PFSK-1 (cell line): Measurements from ENCODE around the gene STK38L.

ENCODE experiments used
- FOXP2 ChIP-seq: optimal IDR thresholded peaks from 2 replicates; pipeline ENCODE3; 2011; ENCODE audit warnings: borderline replicate concordance, control low read depth, inconsistent platforms; ENCODE audit not compliant: insufficient read depth; ENCODE audit errors: extremely low read length, extremely low read depth
- POLR2AphosphoS5 ChIP-seq: IDR thresholded peaks from 2 replicates; pipeline ENCODE4 v1.6.1; 2012; ENCODE audit warnings: low read depth, mild to moderate bottlenecking, control low read depth, low read length, moderate library complexity
- SIN3A ChIP-seq: IDR thresholded peaks from 2 replicates; pipeline ENCODE4 v1.6.1; 2012; ENCODE audit warnings: mild to moderate bottlenecking, low read length, moderate library complexity, borderline replicate concordance; ENCODE audit not compliant: insufficient read depth
- TAF1 ChIP-seq: IDR thresholded peaks from 2 replicates; pipeline ENCODE4 v1.6.1; 2012; ENCODE audit warnings: low read length, control low read depth, borderline replicate concordance; ENCODE audit not compliant: insufficient read depth
- TF ChIP-seq, protein P1 (sequence below), 2 experiments: IDR thresholded peaks; 2 replicates each; pipeline versions ENCODE4 v1.6.1 to v1.8.0; 2011 to 2012; ENCODE audit warnings: low read depth in 2 of 2, low read length in 2 of 2, control low read depth in 1 of 2, inconsistent platforms in 1 of 2, mild to moderate bottlenecking in 1 of 2, moderate library complexity in 1 of 2; ENCODE audit not compliant: insufficient read depth in 1 of 2

Gene STK38L

DNA sequence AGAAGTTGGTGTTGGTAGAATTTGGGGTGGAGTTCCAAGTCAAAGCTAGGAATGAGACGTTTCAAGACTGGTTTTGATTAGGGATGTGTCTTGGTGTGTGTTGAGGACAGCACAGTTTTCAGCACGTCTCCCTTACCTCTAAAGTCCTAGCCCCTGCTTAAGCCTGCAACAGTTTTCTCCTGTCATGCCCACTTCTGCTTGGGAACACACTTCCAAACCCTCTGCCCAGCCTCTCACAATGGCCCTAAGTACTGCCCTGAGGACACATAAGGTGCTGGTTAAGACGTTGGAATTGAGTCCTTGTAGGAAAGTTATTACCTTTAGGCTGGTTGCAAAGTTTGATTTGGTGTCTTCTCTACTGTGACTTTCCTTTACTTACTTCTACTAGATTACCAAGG is 87.8 kb downstream of the STK38L start:
- no peak for TF ChIP-seq SIN3A
- TF ChIP-seq, protein P1, sequence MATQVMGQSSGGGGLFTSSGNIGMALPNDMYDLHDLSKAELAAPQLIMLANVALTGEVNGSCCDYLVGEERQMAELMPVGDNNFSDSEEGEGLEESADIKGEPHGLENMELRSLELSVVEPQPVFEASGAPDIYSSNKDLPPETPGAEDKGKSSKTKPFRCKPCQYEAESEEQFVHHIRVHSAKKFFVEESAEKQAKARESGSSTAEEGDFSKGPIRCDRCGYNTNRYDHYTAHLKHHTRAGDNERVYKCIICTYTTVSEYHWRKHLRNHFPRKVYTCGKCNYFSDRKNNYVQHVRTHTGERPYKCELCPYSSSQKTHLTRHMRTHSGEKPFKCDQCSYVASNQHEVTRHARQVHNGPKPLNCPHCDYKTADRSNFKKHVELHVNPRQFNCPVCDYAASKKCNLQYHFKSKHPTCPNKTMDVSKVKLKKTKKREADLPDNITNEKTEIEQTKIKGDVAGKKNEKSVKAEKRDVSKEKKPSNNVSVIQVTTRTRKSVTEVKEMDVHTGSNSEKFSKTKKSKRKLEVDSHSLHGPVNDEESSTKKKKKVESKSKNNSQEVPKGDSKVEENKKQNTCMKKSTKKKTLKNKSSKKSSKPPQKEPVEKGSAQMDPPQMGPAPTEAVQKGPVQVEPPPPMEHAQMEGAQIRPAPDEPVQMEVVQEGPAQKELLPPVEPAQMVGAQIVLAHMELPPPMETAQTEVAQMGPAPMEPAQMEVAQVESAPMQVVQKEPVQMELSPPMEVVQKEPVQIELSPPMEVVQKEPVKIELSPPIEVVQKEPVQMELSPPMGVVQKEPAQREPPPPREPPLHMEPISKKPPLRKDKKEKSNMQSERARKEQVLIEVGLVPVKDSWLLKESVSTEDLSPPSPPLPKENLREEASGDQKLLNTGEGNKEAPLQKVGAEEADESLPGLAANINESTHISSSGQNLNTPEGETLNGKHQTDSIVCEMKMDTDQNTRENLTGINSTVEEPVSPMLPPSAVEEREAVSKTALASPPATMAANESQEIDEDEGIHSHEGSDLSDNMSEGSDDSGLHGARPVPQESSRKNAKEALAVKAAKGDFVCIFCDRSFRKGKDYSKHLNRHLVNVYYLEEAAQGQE (IDR thresholded peaks at IDR 0.05; ENCODE audit: insufficient read depth in 1 of 2, low read depth in 2 of 2, low read length in 2 of 2), result no peak
- TF ChIP-seq POLR2AphosphoS5, result no peak
- no peak for TF ChIP-seq TAF1
- no peak for TF ChIP-seq FOXP2

DNA sequence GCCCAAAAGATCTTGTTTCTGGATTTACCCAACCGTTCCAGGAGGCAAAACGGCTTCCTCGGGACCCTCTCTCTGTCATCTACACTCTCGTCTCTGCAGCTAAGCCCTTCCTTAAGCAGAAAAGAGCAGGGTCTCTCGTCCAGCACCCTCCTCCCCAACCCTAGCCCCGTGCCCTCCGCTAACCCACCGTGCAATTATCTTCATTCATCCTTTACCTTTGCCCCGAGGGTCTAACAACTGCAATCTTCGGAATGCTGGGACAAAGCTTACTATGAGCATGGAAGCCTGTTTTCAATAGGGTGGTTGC is 88.3 kb downstream of the STK38L start:
- no peak for TF ChIP-seq SIN3A
- no peak for TF ChIP-seq POLR2AphosphoS5
- TF ChIP-seq, protein P1 (IDR thresholded peaks at IDR 0.05; ENCODE audit: insufficient read depth in 1 of 2, low read depth in 2 of 2, low read length in 2 of 2), result no peak
- no peak for TF ChIP-seq TAF1
- no peak for TF ChIP-seq FOXP2

DNA sequence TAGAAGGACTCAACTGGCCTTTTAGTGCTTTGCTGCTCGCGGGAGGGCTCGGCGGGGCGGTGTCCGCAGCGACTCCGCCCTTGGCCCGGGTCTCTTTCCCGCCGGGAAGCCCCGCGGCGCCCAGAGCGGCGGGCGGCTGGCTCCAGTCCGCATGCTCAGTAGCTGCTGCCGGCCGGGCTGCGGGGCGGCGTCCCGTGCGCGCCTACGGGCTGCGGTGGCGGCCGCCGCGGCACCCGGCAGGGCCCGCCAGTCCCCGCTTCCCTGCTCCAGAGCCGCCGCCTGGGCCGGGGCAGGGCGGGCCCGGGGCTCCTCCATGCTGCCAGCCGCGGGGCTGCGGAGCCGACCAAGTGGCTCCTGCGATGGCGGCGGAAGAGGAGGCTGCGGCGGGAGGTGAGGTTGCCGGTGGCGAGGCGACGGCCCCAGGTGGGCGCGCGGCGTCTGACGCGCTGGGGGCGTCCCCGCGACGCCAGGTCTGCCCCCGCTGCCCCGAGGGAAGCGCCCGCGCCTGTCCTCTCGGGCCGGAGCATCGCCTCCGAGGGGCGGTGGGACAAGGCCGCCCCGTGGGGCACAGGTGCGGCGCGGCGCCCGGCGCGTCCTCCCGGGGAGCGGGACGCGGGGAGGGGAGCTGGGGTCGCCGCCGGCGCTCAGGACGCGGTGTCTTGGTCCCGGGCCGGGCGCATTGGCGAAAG is 88.8 kb downstream of the STK38L start, which contains the start of gene BMAL2:
TSS of gene BMAL2 (plus strand) at position 123 of the 689 bp plus-strand sequence. CDS start at position 360, 237 bp downstream.
- TF ChIP-seq SIN3A (no peak), POLR2AphosphoS5 (no peak), FOXP2 (no peak), TAF1 (no peak)
- TF ChIP-seq, protein P1 (IDR thresholded peaks at IDR 0.05; ENCODE audit: insufficient read depth in 1 of 2, low read depth in 2 of 2, low read length in 2 of 2), result no peak

DNA sequence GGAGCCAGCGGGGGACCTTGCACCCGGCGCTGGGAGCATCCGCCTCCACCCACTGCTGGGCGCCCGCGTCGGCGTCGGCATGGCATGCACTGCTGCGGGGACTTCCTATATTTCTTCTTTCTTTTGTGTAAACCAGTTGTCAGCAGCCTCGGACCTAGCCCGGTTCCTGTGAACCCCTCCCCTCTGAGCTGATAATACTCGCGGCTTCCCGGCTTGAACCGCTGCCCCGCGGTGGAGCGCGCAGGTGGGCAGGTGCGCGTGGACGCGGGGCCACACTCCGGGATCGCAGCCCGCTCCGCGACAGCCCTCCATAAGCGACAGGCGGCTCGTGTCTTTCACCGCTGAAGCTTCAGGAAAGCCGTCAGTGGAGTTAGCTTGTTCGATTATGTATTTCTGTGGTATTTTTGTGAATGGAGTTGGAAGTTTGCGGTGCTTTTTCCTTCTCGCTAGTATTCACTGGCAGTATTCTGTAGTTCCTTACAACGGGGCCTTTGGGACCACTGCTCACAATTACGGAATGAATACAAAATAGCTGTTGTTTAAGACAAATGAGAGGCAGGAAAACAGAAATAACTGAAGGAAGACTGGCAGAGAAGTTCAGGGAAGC is 89.4 kb downstream of the STK38L start:
- no peak for TF ChIP-seq TAF1
- TF ChIP-seq, protein P1 (IDR thresholded peaks at IDR 0.05; ENCODE audit: insufficient read depth in 1 of 2, low read depth in 2 of 2, low read length in 2 of 2), result no peak
- TF ChIP-seq SIN3A, result no peak
- no peak for TF ChIP-seq FOXP2
- TF ChIP-seq POLR2AphosphoS5, result no peak
